K562 (cell line): ENCODE data around the gene LASP1NB.

ENCODE experiments used
- ATAC-seq: fragments of 200-7000 bp; cut with Tn5 transposase; 3 replicates; pipeline ENCODE4 v1.9.1; 2020; ENCODE audit warnings: moderate library complexity
- BruUV-seq: library from RNA; stranded (reverse); fragments of 400-500 nt; replicated peaks from 2 replicates; lab custom pipeline; 2021; lab: Mats Ljungman, UMichigan
- CTCF ChIA-PET: fragments of 300-600 bp; formaldehyde crosslinking; extraction: SDS; loops from one replicate; lab custom pipeline; 2021; ENCODE audit warnings: low intra/inter-chr PET ratio; lab: Yijun Ruan, JAX
- POLR2A ChIA-PET: fragments of 300-600, 350-650 bp; sonication (Branson Sonifier 250); formaldehyde crosslinking; extraction: SDS; loops from one replicate; lab custom pipeline; 2021; ENCODE audit warnings: antibody characterized with exemption, inconsistent platforms; lab: Yijun Ruan, JAX
- DNase-seq, 4 experiments: peaks; one replicate each; pipeline versions ENCODE4 v3.0.0 to v3.0.0-alpha.2; 2011 to 2018; ENCODE audit warnings: low spot score in 3 of 4, mixed read lengths in 3 of 4; ENCODE audit errors: extremely low read depth in 1 of 4
- FAIRE-seq: peaks from 2 replicates; lab custom pipeline; 2011; peaks lifted over from hg19 to GRCh38; lab: Jason Lieb, UNC
- H2AFZ ChIP-seq: 2 replicates; pipeline ENCODE4 v1.6.0; 2011; ENCODE audit warnings: low read depth, low read length, control low read depth, inconsistent platforms
- H3K27ac ChIP-seq: fragments of 200-600 bp; 3 replicates; pipeline ENCODE4 v1.8.0; 2011; ENCODE audit warnings: low read depth, mild to moderate bottlenecking, control low read depth, inconsistent platforms, low read length, moderate library complexity, mixed read lengths; ENCODE audit errors: extremely low read depth
- H3K27me3 ChIP-seq, 2 experiments: fragments of 300-600 bp in 1 of 2; 2 replicates in 1 of 2; 3 replicates in 1 of 2; pipeline versions ENCODE4 v1.6.0 to v1.8.0; 2011; ENCODE audit warnings: inconsistent platforms in 2 of 2, low read length in 2 of 2, mild to moderate bottlenecking in 1 of 2, mixed read lengths in 1 of 2, moderate library complexity in 1 of 2; ENCODE audit not compliant: control insufficient read depth in 2 of 2, insufficient read depth in 2 of 2
- H3K36me3 ChIP-seq: fragments of 300-600 bp; 3 replicates; pipeline ENCODE4 v1.8.0; 2011; ENCODE audit warnings: mild to moderate bottlenecking, low read length, inconsistent platforms; ENCODE audit not compliant: control insufficient read depth, insufficient read depth
- H3K4me1 ChIP-seq, 2 experiments: fragments of 200-600 bp in 1 of 2; replicated peaks in 1 of 2; 2 replicates in 1 of 2; 3 replicates in 1 of 2; pipeline versions ENCODE4 v1.5.1 to v1.8.0; 2011; ENCODE audit warnings: inconsistent platforms in 2 of 2, low read length in 2 of 2, mild to moderate bottlenecking in 1 of 2, mixed read lengths in 1 of 2, moderate library complexity in 1 of 2; ENCODE audit not compliant: control insufficient read depth in 2 of 2, insufficient read depth in 2 of 2
- H3K4me2 ChIP-seq: 2 replicates; pipeline ENCODE4 v1.6.1; 2011; ENCODE audit warnings: low read length, control low read depth, inconsistent platforms, mixed read lengths; ENCODE audit not compliant: insufficient read depth
- H3K4me3 ChIP-seq: fragments of 200-600 bp; sonication (generic), shearing (Covaris generic); 2 replicates; pipeline ENCODE4 v1.5.1; 2016; ENCODE audit warnings: control low read depth, inconsistent platforms
- H3K79me2 ChIP-seq: fragments of 200-600 bp; 3 replicates; pipeline ENCODE4 v1.8.0; 2011; ENCODE audit warnings: low read length, inconsistent platforms; ENCODE audit not compliant: control insufficient read depth, insufficient read depth
- H3K9ac ChIP-seq, 2 experiments: 2 replicates each; pipeline versions ENCODE4 v1.6.0 to v1.6.1; 2011; ENCODE audit warnings: low read depth in 2 of 2, low read length in 2 of 2, control low read depth in 1 of 2, inconsistent platforms in 1 of 2, mild to moderate bottlenecking in 1 of 2, mixed read lengths in 1 of 2; ENCODE audit not compliant: insufficient read depth in 1 of 2
- H3K9me1 ChIP-seq: one replicate; pipeline ENCODE4 v1.6.0; 2011; ENCODE audit warnings: inconsistent platforms, mild to moderate bottlenecking, low read length, moderate library complexity; ENCODE audit not compliant: control insufficient read depth, insufficient read depth
- H3K9me3 ChIP-seq: replicated peaks from 2 replicates; pipeline ENCODE4 v1.5.1; 2011; ENCODE audit warnings: low read depth, low read length, inconsistent platforms; ENCODE audit not compliant: control insufficient read depth, insufficient read depth
- H4K20me1 ChIP-seq: replicated peaks from 2 replicates; pipeline ENCODE4 v1.6.1; 2011; ENCODE audit warnings: low read length, inconsistent platforms, mixed read lengths; ENCODE audit not compliant: control insufficient read depth, insufficient read depth
- ATF4 ChIP-seq: fragments of 450-650 bp; formaldehyde crosslinking; IDR thresholded peaks from 2 replicates; pipeline ENCODE4 v1.4.0; 2022; ENCODE audit warnings: mild to moderate bottlenecking, moderate library complexity
- GTF2E2 ChIP-seq: fragments of 200-800 bp; sonication (Bioruptor generic); IDR thresholded peaks from 2 replicates; pipeline ENCODE4 v1.6.1; 2016; ENCODE audit warnings: missing genetic modification characterization, missing compliant biosample characterization
- NELFE ChIP-seq: IDR thresholded peaks from 2 replicates; pipeline ENCODE4 v1.6.1; 2011; ENCODE audit warnings: mild to moderate bottlenecking; ENCODE audit not compliant: insufficient read depth, insufficient read length
- NR4A1 ChIP-seq, 2 experiments: fragments of 250-450 bp in 1 of 2; fragments of 450-650 bp in 1 of 2; sonication (Bioruptor Pico) in 1 of 2; IDR thresholded peaks; 2 replicates each; pipeline versions ENCODE4 v1.4.0 to v1.6.1; 2016 to 2020; ENCODE audit warnings: mild to moderate bottlenecking in 2 of 2, missing compliant biosample characterization in 1 of 2, missing genetic modification characterization in 1 of 2, moderate library complexity in 1 of 2
- RBM22 ChIP-seq: fragments of 200-400 bp; formaldehyde crosslinking; IDR thresholded peaks from 2 replicates; pipeline ENCODE4 v1.6.1; 2018; ENCODE audit warnings: low read length, low read depth; ENCODE audit not compliant: poor library complexity, severe bottlenecking
- ZNF280A ChIP-seq: fragments of 450-650 bp; IDR thresholded peaks from 2 replicates; pipeline ENCODE4 v1.6.1; 2018; ENCODE audit warnings: mild to moderate bottlenecking, low read depth; ENCODE audit not compliant: partially characterized antibody
- WGBS: fragments of 100-300 bp; shearing (Covaris generic); methylation state at CpG from one replicate; pipeline ENCODE4 v1.1.6; 2016; ENCODE audit warnings: low coverage, mixed read lengths; ENCODE audit not compliant: insufficient coverage; ENCODE audit errors: missing lambda C conversion rate; 5-methylcytosine and 5-hydroxymethylcytosine counted together
- in situ Hi-C: fragments of 300-500 bp; cut with MboI; formaldehyde crosslinking; loops from 4 replicates; pipeline ENCODE4 v1.15.0; 2018; ENCODE audit warnings: inconsistent platforms, mixed read lengths
- intact Hi-C: fragments of 100-400 bp; cut with micrococcal nuclease; formaldehyde crosslinking; loops from 2 replicates; pipeline ENCODE4 v1.14.2; 2022

Gene LASP1NB

GRCh38 chr17:38893113-38893512 is 32.3 kb upstream of the LASP1NB start (continued):
- TF ChIP-seq ZNF280A (no peak), NELFE (no peak), ATF4 (CRISPR knock-in tag) (no peak), GTF2E2 (tag) (no peak)

- H3K79me2 ChIP-seq, result peaks cover 13% of the 10 kb centered on the region; the same call in 2 of the 3 replicates
- peak overlapping the region; percentile 16; the same call in 1 of the 3 replicates for H3K27ac ChIP-seq
- H4K20me1 ChIP-seq, result peaks cover 38% of the 10 kb centered on the region
- H3K36me3 ChIP-seq, result peaks cover 92% of the 10 kb centered on the region; the same call in 2 of the 3 replicates
- TF ChIP-seq RBM22 (peak; percentile 29), NR4A1 (CRISPR knock-in tag; IDR thresholded peaks at IDR 0.05) (no peak), NR4A1 (tag; IDR thresholded peaks at IDR 0.05) (no peak)
- ATAC-seq (peak; percentile 41), FAIRE-seq (peak; percentile 76), DNase-seq (peak in 1 of 4 experiments; percentile 43)
- H3K4me1 ChIP-seq, result peaks cover 36 to 44% of the 10 kb centered on the region in 2 experiments
- BruUV-seq, result no TSS peak
- intact Hi-C loops (no loop called here), in situ Hi-C loops (no loop called here)
- H3K9ac ChIP-seq, result peak overlapping the region in 1 of 2 experiments; percentile 80; a peak in 1 of 4 replicates
- no peak overlapping the region for H3K4me2 ChIP-seq
- ChIA-PET POLR2A (interaction anchor here (0.5 to 2.0 kb wide), 11 partner anchors 8 to 1348 kb away, joined by 3 to 17 read pairs (median 4); partner anchors contain the start of gene LASP1), CTCF (no interaction called here)
- no peak overlapping the region for H2AFZ ChIP-seq
- H3K9me1 ChIP-seq, result peaks cover 5% of the 10 kb centered on the region
- no peak overlapping the region for H3K4me3 ChIP-seq
- no peaks in the 10 kb centered on the region for H3K9me3 ChIP-seq
- H3K27me3 ChIP-seq, result no peaks in the 10 kb centered on the region
- WGBS, result 65% methylated on average over 5 of the region's 6 CpGs
Measured at GRCh38 chr17:38893607-38894006, 31.8 kb upstream of the LASP1NB start.
